GM19193 (cell line): ENCODE data around the gene SPSB1.

Experiments used
- POLR2A ChIP-seq: IDR thresholded peaks from 4 replicates; pipeline ENCODE4 v1.6.1; 2011; ENCODE audit not compliant: insufficient read depth, insufficient read length; ENCODE audit errors: extremely low read depth

The SPSB1 gene

GRCh38 chr1:9269078-9269501, 23.6 kb upstream of the SPSB1 start:
- TF ChIP-seq POLR2A: no peak

GRCh38 chr1:9269721-9270120, 23.0 kb upstream of the SPSB1 start:
- TF ChIP-seq POLR2A: no peak

- no peak for TF ChIP-seq POLR2A
These were observed 22.3 kb upstream of the SPSB1 start for GRCh38 chr1:9270290-9270883.

GRCh38 chr1:9271283-9271682, 21.4 kb upstream of the SPSB1 start:
- no peak for TF ChIP-seq POLR2A

- no peak for TF ChIP-seq POLR2A
These were observed 20.7 kb upstream of the SPSB1 start for GRCh38 chr1:9271861-9272595.

- no peak for TF ChIP-seq POLR2A
These were observed 19.5 kb upstream of the SPSB1 start for GRCh38 chr1:9273177-9273576.

GRCh38 chr1:9275161-9275560, 17.5 kb upstream of the SPSB1 start:
- no peak for TF ChIP-seq POLR2A

- no peak for TF ChIP-seq POLR2A
These were observed 17.1 kb upstream of the SPSB1 start for GRCh38 chr1:9275567-9276034.

- TF ChIP-seq POLR2A: no peak
These were observed 14.6 kb upstream of the SPSB1 start for GRCh38 chr1:9278116-9278515.

- TF ChIP-seq POLR2A: no peak
These were observed 14.0 kb upstream of the SPSB1 start for GRCh38 chr1:9278585-9279153.

- TF ChIP-seq POLR2A: no peak
These were observed 13.4 kb upstream of the SPSB1 start for GRCh38 chr1:9279172-9279840.

GRCh38 chr1:9280015-9280860, 12.5 kb upstream of the SPSB1 start:
- no peak for TF ChIP-seq POLR2A

- TF ChIP-seq POLR2A: no peak
These were observed 11.4 kb upstream of the SPSB1 start for GRCh38 chr1:9281071-9281827.

- no peak for TF ChIP-seq POLR2A
These were observed 10.6 kb upstream of the SPSB1 start for GRCh38 chr1:9281908-9282695.

GRCh38 chr1:9282696-9282955, 10.1 kb upstream of the SPSB1 start:
- TF ChIP-seq POLR2A: no peak
